ENCODE data around the gene TUBG2.

TUBG2 gene

DNA sequence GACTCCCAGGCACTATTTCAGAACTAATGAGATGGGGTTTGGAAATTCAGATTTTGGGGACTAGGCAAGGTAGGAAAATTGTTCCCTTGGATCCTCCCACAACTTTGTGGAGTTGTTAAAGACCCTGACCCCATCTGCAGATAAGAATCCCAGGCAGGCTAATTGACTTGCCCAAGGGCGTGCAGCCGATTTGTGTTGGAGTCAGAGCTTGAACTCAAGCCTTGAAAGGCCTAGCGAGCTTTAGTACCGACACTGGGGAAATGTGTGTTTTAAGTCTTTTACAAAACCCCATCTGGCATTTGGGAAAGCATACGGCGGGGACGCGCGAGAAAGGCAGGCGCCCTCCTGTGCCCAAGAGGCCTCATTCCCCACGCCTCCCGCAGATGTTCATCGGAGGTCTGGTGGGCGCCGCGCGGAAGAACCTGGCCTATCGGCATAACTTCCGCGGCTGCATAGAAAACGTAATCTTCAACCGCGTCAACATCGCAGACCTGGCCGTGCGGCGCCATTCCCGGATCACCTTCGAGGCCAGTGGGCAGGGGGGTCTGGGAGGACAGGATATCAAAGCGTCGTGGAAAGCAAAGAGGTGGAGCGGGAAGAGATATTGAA lies 27.5 kb downstream of the TUBG2 start:
- Histone ChIP-seq H3K36me3 (ENCODE audit: insufficient read depth, low read length) (no peaks in the 10 kb centered on the region; the same call in 1 of the 2 replicates), H3K4me3 (no peak overlapping the region), H3K27ac (no peak overlapping the region), H3K9me3 (ENCODE audit: low read depth, low read length) (no peaks in the 10 kb centered on the region), H3K9ac (ENCODE audit: insufficient read length) (no peak overlapping the region)
- no peak for DNase-seq (ENCODE audit: low read depth, low spot score)
- TF ChIP-seq POLR2AphosphoS5 (IDR thresholded peaks at IDR 0.05; ENCODE audit: borderline replicate concordance, low read depth, low read length) (no peak), EZH2 (IDR thresholded peaks at IDR 0.05) (no peak), FOXP2 (optimal IDR thresholded peaks at IDR 0.05; ENCODE audit: control extremely low read depth, extremely low read length, insufficient read depth) (no peak)

DNA sequence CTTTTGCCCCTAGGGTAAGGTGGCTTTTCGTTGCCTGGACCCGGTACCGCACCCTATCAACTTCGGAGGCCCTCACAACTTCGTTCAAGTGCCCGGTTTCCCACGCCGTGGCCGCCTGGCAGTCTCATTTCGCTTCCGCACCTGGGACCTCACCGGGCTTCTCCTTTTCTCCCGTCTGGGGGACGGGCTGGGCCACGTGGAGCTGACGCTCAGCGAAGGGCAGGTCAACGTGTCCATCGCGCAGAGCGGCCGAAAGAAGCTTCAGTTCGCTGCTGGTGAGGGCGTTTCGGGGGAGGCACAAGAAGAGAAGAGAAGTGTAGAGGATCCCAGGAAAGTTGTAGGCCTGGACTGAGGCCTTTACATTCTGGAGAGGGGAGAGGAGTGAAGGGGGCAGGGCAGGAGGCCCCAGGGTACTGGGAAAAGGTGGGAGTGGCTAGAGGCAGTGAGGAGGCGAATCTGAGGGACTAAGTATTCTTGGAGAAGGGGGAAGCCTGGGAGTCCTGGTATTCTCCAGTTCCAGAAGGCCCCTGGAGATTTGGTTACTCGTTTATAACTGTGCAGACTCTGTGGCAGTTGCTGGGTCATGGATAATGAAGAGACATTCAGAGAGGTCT lies 28.7 kb downstream of the TUBG2 start:
- Histone ChIP-seq H3K27ac (peak overlapping the region; percentile 28), H3K4me3 (no peak overlapping the region), H3K9me3 (ENCODE audit: low read depth, low read length) (no peaks in the 10 kb centered on the region), H3K9ac (ENCODE audit: insufficient read length) (peak overlapping the region; percentile 48), H3K36me3 (ENCODE audit: insufficient read depth, low read length) (peaks cover 2% of the 10 kb centered on the region; the same call in 1 of the 2 replicates)
- no peak for DNase-seq (ENCODE audit: low read depth, low spot score)
- TF ChIP-seq EZH2 (IDR thresholded peaks at IDR 0.05) (no peak), POLR2AphosphoS5 (IDR thresholded peaks at IDR 0.05; ENCODE audit: borderline replicate concordance, low read depth, low read length) (no peak), FOXP2 (optimal IDR thresholded peaks at IDR 0.05; ENCODE audit: control extremely low read depth, extremely low read length, insufficient read depth) (no peak)

DNA sequence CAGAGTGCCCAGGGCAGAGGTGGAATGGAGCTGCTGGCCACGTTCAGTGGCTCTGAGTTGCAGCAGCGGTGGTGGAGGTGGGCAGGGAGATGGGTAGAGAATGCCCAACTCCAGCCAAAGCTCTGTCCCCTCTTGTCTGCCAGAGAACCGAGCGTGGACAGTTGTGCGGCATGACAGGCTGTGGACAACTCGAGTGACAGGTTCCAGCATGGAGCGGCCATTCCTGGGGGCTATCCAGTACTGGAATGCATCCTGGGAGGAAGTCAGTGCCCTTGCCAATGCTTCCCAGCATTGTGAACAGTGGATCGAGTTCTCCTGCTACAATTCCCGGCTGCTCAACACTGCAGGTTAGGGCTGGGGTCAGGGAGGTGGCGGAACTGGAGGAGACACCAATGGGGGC lies 31.5 kb downstream of the TUBG2 start:
- H3K4me3 ChIP-seq: no peak overlapping the region
- H3K9ac ChIP-seq (ENCODE audit: insufficient read length): no peak overlapping the region

DNA sequence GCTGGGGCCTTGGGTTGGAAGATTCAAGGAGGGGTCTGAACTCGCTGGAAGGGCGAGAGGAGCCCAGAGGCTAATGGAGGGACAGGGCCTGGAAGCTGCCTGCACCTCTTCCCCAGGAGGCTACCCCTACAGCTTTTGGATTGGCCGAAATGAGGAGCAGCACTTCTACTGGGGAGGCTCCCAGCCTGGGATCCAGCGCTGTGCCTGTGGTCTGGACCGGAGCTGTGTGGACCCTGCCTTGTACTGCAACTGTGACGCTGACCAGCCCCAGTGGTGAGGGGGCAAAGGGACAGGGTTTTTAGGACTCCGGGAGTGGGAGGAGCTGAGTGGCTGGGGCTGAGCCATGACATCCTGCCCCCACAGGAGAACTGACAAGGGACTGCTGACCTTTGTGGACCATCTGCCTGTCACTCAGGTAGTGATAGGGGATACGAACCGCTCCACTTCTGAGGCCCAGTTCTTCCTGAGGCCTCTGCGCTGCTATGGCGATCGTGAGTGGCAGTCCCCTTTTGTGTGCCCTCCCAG lies 32.0 kb downstream of the TUBG2 start:
- no peak overlapping the region for H3K4me3 ChIP-seq
- TF ChIP-seq POLR2AphosphoS5 (IDR thresholded peaks at IDR 0.05; ENCODE audit: borderline replicate concordance, low read depth, low read length) (no peak), FOXP2 (optimal IDR thresholded peaks at IDR 0.05; ENCODE audit: control extremely low read depth, extremely low read length, insufficient read depth) (no peak), EZH2 (IDR thresholded peaks at IDR 0.05) (no peak)
- H3K9ac ChIP-seq (ENCODE audit: insufficient read length): no peak overlapping the region
- DNase-seq (ENCODE audit: low read depth, low spot score): no peak
- no peaks in the 10 kb centered on the region for H3K9me3 ChIP-seq (ENCODE audit: low read depth, low read length)
- no peak overlapping the region for H3K27ac ChIP-seq
- peaks cover 11% of the 10 kb centered on the region; the same call in 1 of the 2 replicates for H3K36me3 ChIP-seq (ENCODE audit: insufficient read depth, low read length)

More for the DNA sequence above, 31.5 kb downstream of the TUBG2 start:
- H3K9me3 ChIP-seq (ENCODE audit: low read depth, low read length): no peaks in the 10 kb centered on the region
- peaks cover 7% of the 10 kb centered on the region; the same call in 1 of the 2 replicates for H3K36me3 ChIP-seq (ENCODE audit: insufficient read depth, low read length)
- no peak for DNase-seq (ENCODE audit: low read depth, low spot score)
- no peak overlapping the region for H3K27ac ChIP-seq
- no peak for TF ChIP-seq EZH2 (IDR thresholded peaks at IDR 0.05)
- TF ChIP-seq FOXP2 (optimal IDR thresholded peaks at IDR 0.05; ENCODE audit: control extremely low read depth, extremely low read length, insufficient read depth): no peak
- no peak for TF ChIP-seq POLR2AphosphoS5 (IDR thresholded peaks at IDR 0.05; ENCODE audit: borderline replicate concordance, low read depth, low read length)

DNA sequence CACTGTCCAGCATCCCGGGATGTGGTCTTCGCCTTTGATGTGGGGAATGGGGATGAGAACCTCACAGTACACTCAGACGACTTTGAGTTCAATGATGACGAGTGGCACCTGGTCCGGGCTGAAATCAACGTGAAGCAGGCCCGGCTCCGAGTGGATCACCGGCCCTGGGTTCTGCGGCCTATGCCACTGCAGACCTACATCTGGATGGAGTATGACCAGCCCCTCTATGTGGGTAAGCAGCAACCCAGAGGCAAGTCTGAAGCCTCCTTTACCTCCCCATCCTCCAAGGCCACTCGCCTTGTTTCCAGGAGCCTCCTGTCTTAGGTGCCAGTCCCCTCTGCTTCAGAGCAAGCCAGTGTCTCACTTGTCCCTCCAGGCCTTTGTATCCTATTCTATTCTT lies 33.4 kb downstream of the TUBG2 start:
- no peak overlapping the region for H3K27ac ChIP-seq
- TF ChIP-seq EZH2 (IDR thresholded peaks at IDR 0.05) (no peak), POLR2AphosphoS5 (IDR thresholded peaks at IDR 0.05; ENCODE audit: borderline replicate concordance, low read depth, low read length) (no peak)
- peaks cover 12% of the 10 kb centered on the region; the same call in 1 of the 2 replicates for H3K36me3 ChIP-seq (ENCODE audit: insufficient read depth, low read length)
- no peak overlapping the region for H3K4me3 ChIP-seq
- H3K9me3 ChIP-seq (ENCODE audit: low read depth, low read length): no peaks in the 10 kb centered on the region
- DNase-seq (ENCODE audit: low read depth, low spot score): no peak
- no peak overlapping the region for H3K9ac ChIP-seq (ENCODE audit: insufficient read length)

DNA sequence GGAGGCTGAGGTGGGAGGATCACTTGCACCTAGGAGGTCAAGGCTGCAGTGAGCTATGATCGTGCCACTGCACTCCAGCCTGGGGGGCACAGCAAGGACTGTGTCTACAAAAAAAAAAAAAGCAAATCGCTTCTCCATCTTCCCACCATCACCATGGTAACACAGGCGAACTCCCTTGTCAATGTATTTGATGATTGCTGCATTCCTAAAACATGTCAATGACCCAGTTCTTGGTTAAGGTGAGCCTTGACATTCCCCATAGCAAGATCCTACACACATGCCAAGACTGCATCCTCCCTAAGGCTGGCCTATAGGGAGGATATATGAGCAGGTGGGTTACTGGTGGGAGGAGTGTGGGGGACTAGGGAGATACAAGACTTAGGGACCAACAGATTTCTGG lies 35.4 kb downstream of the TUBG2 start:
- Histone ChIP-seq H3K4me3 (no peak overlapping the region), H3K9ac (ENCODE audit: insufficient read length) (no peak overlapping the region), H3K9me3 (ENCODE audit: low read depth, low read length) (no peaks in the 10 kb centered on the region), H3K27ac (no peak overlapping the region), H3K36me3 (ENCODE audit: insufficient read depth, low read length) (peaks cover 15% of the 10 kb centered on the region; the same call in 1 of the 2 replicates)
- no peak for DNase-seq (ENCODE audit: low read depth, low spot score)
- TF ChIP-seq POLR2AphosphoS5 (IDR thresholded peaks at IDR 0.05; ENCODE audit: borderline replicate concordance, low read depth, low read length): no peak
- no peak for TF ChIP-seq EZH2 (IDR thresholded peaks at IDR 0.05)
- TF ChIP-seq FOXP2 (optimal IDR thresholded peaks at IDR 0.05; ENCODE audit: control extremely low read depth, extremely low read length, insufficient read depth): no peak

DNA sequence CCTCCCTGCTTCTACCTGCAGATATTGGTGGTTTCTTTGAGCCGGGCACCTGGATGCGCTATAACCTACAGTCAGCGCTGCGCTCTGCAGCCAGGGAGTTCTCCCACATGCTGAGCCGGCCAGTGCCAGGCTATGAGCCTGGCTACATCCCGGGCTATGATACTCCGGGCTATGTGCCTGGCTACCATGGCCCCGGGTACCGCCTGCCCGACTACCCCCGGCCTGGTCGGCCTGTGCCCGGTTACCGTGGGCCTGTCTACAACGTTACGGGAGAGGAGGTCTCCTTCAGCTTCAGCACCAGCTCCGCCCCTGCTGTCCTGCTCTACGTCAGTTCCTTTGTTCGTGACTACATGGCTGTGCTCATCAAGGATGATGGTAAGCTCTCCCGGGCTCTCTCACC lies 36.4 kb downstream of the TUBG2 start:
- Histone ChIP-seq H3K27ac (no peak overlapping the region), H3K4me3 (no peak overlapping the region), H3K9me3 (ENCODE audit: low read depth, low read length) (no peaks in the 10 kb centered on the region), H3K36me3 (ENCODE audit: insufficient read depth, low read length) (peaks cover 15% of the 10 kb centered on the region; the same call in 1 of the 2 replicates), H3K9ac (ENCODE audit: insufficient read length) (no peak overlapping the region)
- no peak for TF ChIP-seq FOXP2 (optimal IDR thresholded peaks at IDR 0.05; ENCODE audit: control extremely low read depth, extremely low read length, insufficient read depth)
- TF ChIP-seq POLR2AphosphoS5 (IDR thresholded peaks at IDR 0.05; ENCODE audit: borderline replicate concordance, low read depth, low read length): no peak
- no peak for TF ChIP-seq EZH2 (IDR thresholded peaks at IDR 0.05)
- no peak for DNase-seq (ENCODE audit: low read depth, low spot score)

DNA sequence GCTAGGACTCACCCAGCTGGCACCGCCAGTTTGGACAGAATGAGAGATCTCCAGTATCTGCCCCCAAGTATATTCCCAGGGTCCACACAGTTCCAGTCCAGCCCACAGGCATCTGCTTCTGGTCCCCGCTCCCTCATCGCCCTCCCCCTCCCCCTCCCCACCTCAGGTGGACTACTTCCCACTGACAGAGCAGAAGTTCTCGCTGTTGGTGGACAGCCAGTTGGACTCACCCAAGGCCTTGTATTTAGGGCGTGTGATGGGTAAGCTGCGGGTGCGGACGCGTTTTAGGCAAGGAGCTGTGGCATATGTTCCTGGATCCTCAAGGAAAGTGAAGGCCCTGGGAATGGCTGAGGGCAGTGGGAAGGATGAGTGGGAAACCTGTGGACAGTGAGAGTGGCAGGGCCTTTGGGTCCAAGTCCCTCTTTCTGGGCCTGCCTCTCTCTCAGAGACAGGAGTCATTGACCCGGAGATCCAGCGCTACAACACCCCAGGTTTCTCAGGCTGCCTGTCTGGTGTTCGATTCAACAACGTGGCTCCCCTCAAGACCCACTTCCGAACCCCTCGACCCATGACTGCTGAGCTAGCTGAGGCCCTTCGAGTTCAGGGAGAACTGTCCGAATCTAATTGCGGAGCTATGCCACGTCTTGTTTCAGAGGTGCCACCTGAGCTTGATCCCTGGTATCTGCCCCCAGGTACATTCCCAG lies 38.2 kb downstream of the TUBG2 start:
- no peak for TF ChIP-seq EZH2 (IDR thresholded peaks at IDR 0.05)
- TF ChIP-seq POLR2AphosphoS5 (IDR thresholded peaks at IDR 0.05; ENCODE audit: borderline replicate concordance, low read depth, low read length): no peak
- no peak overlapping the region for H3K4me3 ChIP-seq
- no peak overlapping the region for H3K27ac ChIP-seq
- DNase-seq (ENCODE audit: low read depth, low spot score): no peak
- peaks cover 27% of the 10 kb centered on the region; the same call in 1 of the 2 replicates for H3K36me3 ChIP-seq (ENCODE audit: insufficient read depth, low read length)
- H3K9me3 ChIP-seq (ENCODE audit: low read depth, low read length): no peaks in the 10 kb centered on the region
- no peak overlapping the region for H3K9ac ChIP-seq (ENCODE audit: insufficient read length)

All from SK-N-MC (cell line).